Endothelial cell of umbilical vein (primary cell): Measurements from ENCODE around the gene LRP1. TPM values are rescaled to one million over a fixed set of nuclear protein-coding genes. Genes with fewer than 3 reads are reported as not detected.

Source experiments
- BruUV-seq: library from RNA; stranded (reverse); fragments of 400-500 nt; replicated peaks from 2 replicates; lab custom pipeline; 2021; lab: Mats Ljungman, UMichigan
- CTCF ChIA-PET: fragments of 300-600, 350-600 bp; sonication (Branson Sonifier 250); formaldehyde crosslinking; loops from one replicate; lab custom pipeline; 2021; ENCODE audit warnings: antibody characterized with exemption, inconsistent platforms; lab: Charles Lee
- POLR2A ChIA-PET: fragments of 300-600, 350-600 bp; sonication (Branson Sonifier 250); formaldehyde crosslinking; loops from one replicate; lab custom pipeline; 2021; ENCODE audit warnings: antibody characterized with exemption, inconsistent platforms; lab: Charles Lee
- DNase-seq: peaks from one replicate; pipeline ENCODE4 v3.0.0-alpha.2; 2011; ENCODE audit warnings: low read depth, low spot score
- FAIRE-seq: peaks from 2 replicates; lab custom pipeline; 2011; peaks lifted over from hg19 to GRCh38; lab: Jason Lieb, UNC
- H2AFZ ChIP-seq: 2 replicates; pipeline ENCODE4 v1.6.0; 2012; ENCODE audit warnings: low read depth, low read length, control low read depth, inconsistent platforms
- H3K27ac ChIP-seq: 2 replicates; pipeline ENCODE4 v1.5.1; 2011; ENCODE audit warnings: low read depth, mild to moderate bottlenecking, control low read depth, low read length, moderate library complexity; ENCODE audit not compliant: insufficient read depth
- H3K27me3 ChIP-seq, 2 experiments: 2 replicates each; pipeline versions ENCODE4 v1.6.0 to v1.6.1; 2011; ENCODE audit warnings: low read length in 2 of 2, mixed read lengths in 1 of 2; ENCODE audit not compliant: control insufficient read depth in 2 of 2, insufficient read depth in 2 of 2
- H3K36me3 ChIP-seq, 2 experiments: 2 replicates in 1 of 2; 3 replicates in 1 of 2; pipeline ENCODE4 v1.5.1; 2011; ENCODE audit warnings: low read length in 2 of 2, mild to moderate bottlenecking in 1 of 2, moderate library complexity in 1 of 2; ENCODE audit not compliant: control insufficient read depth in 2 of 2, insufficient read depth in 2 of 2; ENCODE audit errors: extremely low read depth in 1 of 2
- H3K4me1 ChIP-seq: 3 replicates; pipeline ENCODE4 v1.5.1; 2011; ENCODE audit warnings: mild to moderate bottlenecking, low read length; ENCODE audit not compliant: control insufficient read depth, insufficient read depth; ENCODE audit errors: extremely low read depth
- H3K4me2 ChIP-seq: 2 replicates; pipeline ENCODE4 v1.6.1; 2011; ENCODE audit warnings: low read length, control low read depth, mixed read lengths; ENCODE audit not compliant: insufficient read depth
- H3K4me3 ChIP-seq, 3 experiments: fragments of 200-600 bp in 1 of 3; sonication (generic), shearing (Covaris generic) in 1 of 3; replicated peaks in 1 of 3; 2 replicates each; pipeline ENCODE4 v1.5.1; 2011 to 2016; ENCODE audit warnings: control low read depth in 3 of 3, low read length in 3 of 3, mild to moderate bottlenecking in 2 of 3, inconsistent platforms in 1 of 3, low read depth in 1 of 3, moderate library complexity in 1 of 3; ENCODE audit not compliant: insufficient read depth in 1 of 3
- H3K79me2 ChIP-seq: 2 replicates; pipeline ENCODE4 v1.6.0; 2012; ENCODE audit warnings: low read length, inconsistent platforms; ENCODE audit not compliant: control insufficient read depth, insufficient read depth
- H3K9ac ChIP-seq: replicated peaks from 2 replicates; pipeline ENCODE3; 2011; ENCODE audit warnings: low read length, control low read depth; ENCODE audit not compliant: insufficient read depth; ENCODE audit errors: extremely low read depth
- H3K9me1 ChIP-seq: replicated peaks from 3 replicates; pipeline ENCODE4 v1.6.0; 2011; ENCODE audit warnings: mild to moderate bottlenecking, low read length; ENCODE audit not compliant: control insufficient read depth, insufficient read depth; ENCODE audit errors: extremely low read depth
- H3K9me3 ChIP-seq: replicated peaks from 2 replicates; pipeline ENCODE4 v1.5.1; 2012; ENCODE audit warnings: low read length, inconsistent platforms; ENCODE audit not compliant: control insufficient read depth, insufficient read depth
- H4K20me1 ChIP-seq: replicated peaks from 2 replicates; pipeline ENCODE3; 2011; ENCODE audit warnings: mild to moderate bottlenecking, low read length; ENCODE audit not compliant: control insufficient read depth, insufficient read depth; ENCODE audit errors: extremely low read depth
- CTCF ChIP-seq, 2 donors: IDR thresholded peaks; 1 replicate in 1 of 2; 2 replicates in 1 of 2; pipeline ENCODE4 v1.5.1; 2011; ENCODE audit warnings: low read length in 2 of 2, mild to moderate bottlenecking in 2 of 2, moderate library complexity in 2 of 2, control low read depth in 1 of 2, inconsistent platforms in 1 of 2, low read depth in 1 of 2; ENCODE audit not compliant: insufficient read depth in 1 of 2; ENCODE audit errors: extremely low read depth in 1 of 2
- EZH2 ChIP-seq: IDR thresholded peaks from 2 replicates; pipeline ENCODE4 v1.6.1; 2012; ENCODE audit warnings: borderline replicate concordance, low read depth, mild to moderate bottlenecking, moderate library complexity, low read length, inconsistent platforms; ENCODE audit not compliant: severe bottlenecking
- FOS ChIP-seq: IDR thresholded peaks from 2 replicates; pipeline ENCODE4 v1.6.1; 2011; ENCODE audit warnings: mild to moderate bottlenecking, low read length, moderate library complexity, borderline replicate concordance; ENCODE audit not compliant: insufficient read depth
- GATA2 ChIP-seq: IDR thresholded peaks from 2 replicates; pipeline ENCODE4 v1.7.0; 2011; ENCODE audit warnings: low read depth, mild to moderate bottlenecking, moderate library complexity, mixed read lengths, low read length; ENCODE audit not compliant: insufficient read length, insufficient read depth
- JUN ChIP-seq: IDR thresholded peaks from 2 replicates; pipeline ENCODE4 v1.6.1; 2011; ENCODE audit warnings: borderline replicate concordance, low read depth; ENCODE audit not compliant: insufficient read length, insufficient read depth
- MAX ChIP-seq: IDR thresholded peaks from 2 replicates; pipeline ENCODE4 v1.6.1; 2011; ENCODE audit not compliant: insufficient read depth, insufficient read length
- MYC ChIP-seq: IDR thresholded peaks from one replicate; pipeline ENCODE4 v1.6.1; 2011; ENCODE audit warnings: mild to moderate bottlenecking, low read depth, low read length
- POLR2A ChIP-seq: IDR thresholded peaks from 2 replicates; pipeline ENCODE4 v1.6.1; 2012; ENCODE audit warnings: low read depth, mild to moderate bottlenecking, control low read depth, low read length
- POLR2AphosphoS5 ChIP-seq: IDR thresholded peaks from 2 replicates; pipeline ENCODE4 v1.6.1; 2012; ENCODE audit warnings: low read depth, mild to moderate bottlenecking, control low read depth, low read length, moderate library complexity; ENCODE audit not compliant: insufficient read depth
- dilution Hi-C: fragments of 300-500 bp; cut with MboI; formaldehyde crosslinking; loops from one replicate; pipeline ENCODE4 v1.15.0; 2019; ENCODE audit warnings: low sequenced_read_pairs; ENCODE audit not compliant: extremely low pct_ligation_motif_present
- intact Hi-C: fragments of 100-400 bp; cut with micrococcal nuclease; formaldehyde crosslinking; loops from one replicate; pipeline ENCODE4 v1.10.0; 2022
- polyA plus RNA-seq, 4 experiments: library from polyadenylated mRNA; depleted of rRNA in 3 of 4; stranded (reverse) in 3 of 4; unstranded in 1 of 4; fragments of >200 nt; gene quantifications; 2 replicates each; pipeline versions ENCODE4 v1.2.1 to v1.2.3, GENCODE V29; 2011 to 2012; ENCODE audit warnings: missing spikeins in 1 of 4
- total RNA-seq: library from RNA; stranded (reverse); gene quantifications from 2 replicates; pipeline ENCODE4 v1.2.3, GENCODE V29; 2021

Gene LRP1
- total and polyA plus RNA-seq, 2 donors (not counting 3 experiments of a cell fraction or from before 2014, with no cell fraction given) = 1.6 to 4.6 TPM

GRCh38 chr12:57145460-57146059, 17.3 kb downstream of the LRP1 start:
- H3K79me2 ChIP-seq = no peaks in the 10 kb centered on the region
- dilution Hi-C loops (no loop called here), intact Hi-C loops (no loop called here)
- ChIA-PET POLR2A (interaction anchor here (0.8 kb wide), 1 partner anchor 18 kb away, joined by 8 read pairs; no protein-coding TSS in a partner anchor), CTCF (interaction anchor here (0.9 to 5.5 kb wide), 2 partner anchors 9 to 29 kb away, joined by 3 to 38 read pairs; no protein-coding TSS in a partner anchor)
- H3K27me3 ChIP-seq = peaks cover 1 to 2% of the 10 kb centered on the region in 2 experiments
- no peaks in the 10 kb centered on the region for H4K20me1 ChIP-seq
- no peaks in the 10 kb centered on the region for H3K9me1 ChIP-seq
- DNase-seq (no peak), FAIRE-seq (no peak)
- no peak overlapping the region for H3K27ac ChIP-seq
- no TSS peak for BruUV-seq
- no peaks in the 10 kb centered on the region for H3K9me3 ChIP-seq
- H2AFZ ChIP-seq = no peak overlapping the region
- H3K4me1 ChIP-seq = peaks cover 2% of the 10 kb centered on the region
- H3K4me3 ChIP-seq = no peak overlapping the region
- no peak overlapping the region for H3K9ac ChIP-seq
- H3K36me3 ChIP-seq = no peaks in the 10 kb centered on the region
- H3K4me2 ChIP-seq = no peak overlapping the region
- TF ChIP-seq EZH2 (no peak), GATA2 (no peak), MYC (no peak), JUN (no peak), POLR2A (no peak), MAX (no peak), CTCF (IDR thresholded peaks at IDR 0.05; ENCODE audit: extremely low read depth in 1 of 2, insufficient read depth in 1 of 2, low read depth in 1 of 2, low read length in 2 of 2) (no peak), POLR2AphosphoS5 (no peak), FOS (no peak)
